GM19193 (cell line): Measurements from ENCODE around the gene ITPK1.

Experiments
- POLR2A ChIP-seq: IDR thresholded peaks from 4 replicates; pipeline ENCODE4 v1.6.1; 2011; ENCODE audit not compliant: insufficient read depth, insufficient read length; ENCODE audit errors: extremely low read depth

ITPK1 gene

GRCh38 chr14:92998946-92999345, 116.8 kb downstream of the ITPK1 start:
- no peak for TF ChIP-seq POLR2A

GRCh38 chr14:92997343-92998061, 118.2 kb downstream of the ITPK1 start:
- TF ChIP-seq POLR2A: no peak

GRCh38 chr14:92995620-92996019, 120.1 kb downstream of the ITPK1 start:
- no peak for TF ChIP-seq POLR2A

- TF ChIP-seq POLR2A: no peak
These were observed 120.8 kb downstream of the ITPK1 start for GRCh38 chr14:92994942-92995341.

GRCh38 chr14:92994131-92994676, 121.5 kb downstream of the ITPK1 start:
- TF ChIP-seq POLR2A: no peak

GRCh38 chr14:92993302-92993701, 122.4 kb downstream of the ITPK1 start:
- TF ChIP-seq POLR2A: no peak

- TF ChIP-seq POLR2A: no peak
These were observed 124.2 kb downstream of the ITPK1 start for GRCh38 chr14:92991536-92991935.

GRCh38 chr14:92990456-92991430, 125.0 kb downstream of the ITPK1 start:
- TF ChIP-seq POLR2A: no peak

GRCh38 chr14:92988786-92989755, 126.7 kb downstream of the ITPK1 start:
- no peak for TF ChIP-seq POLR2A

GRCh38 chr14:92987713-92988510, 127.8 kb downstream of the ITPK1 start:
- TF ChIP-seq POLR2A: no peak

- no peak for TF ChIP-seq POLR2A
These were observed 128.6 kb downstream of the ITPK1 start for GRCh38 chr14:92987148-92987570.

- no peak for TF ChIP-seq POLR2A
These were observed 129.2 kb downstream of the ITPK1 start for GRCh38 chr14:92986254-92987147.

- no peak for TF ChIP-seq POLR2A
These were observed 130.2 kb downstream of the ITPK1 start for GRCh38 chr14:92985521-92985920.

- TF ChIP-seq POLR2A: no peak
These were observed 130.8 kb downstream of the ITPK1 start for GRCh38 chr14:92984896-92985295.
